Activated CD4-positive, alpha-beta T cell treated with anti-CD3 and anti-CD28 coated beads, Interleukin-2, amount 10 ng/mL, durations not matched to agents 7 days and 5 days (primary cell): Measurements from ENCODE around the gene GSS. TPM values are rescaled to one million over a fixed set of nuclear protein-coding genes. Genes with fewer than 3 reads are reported as not detected.

Experiments used
- CTCF ChIA-PET: fragments of 350-600 bp; sonication (Branson Sonifier 250); formaldehyde crosslinking; loops from one replicate; lab custom pipeline; 2021; ENCODE audit warnings: antibody characterized with exemption; lab: Charles Lee
- POLR2A ChIA-PET: fragments of 350-600 bp; sonication (Branson Sonifier 250); formaldehyde crosslinking; loops from one replicate; lab custom pipeline; 2021; ENCODE audit warnings: antibody characterized with exemption; lab: Charles Lee
- DNase-seq: peaks from one replicate; pipeline ENCODE4 v3.0.0-alpha.2; 2020
- H3K27ac Mint-ChIP-seq: one replicate; pipeline ENCODE4 v1.8.0; 2021; ENCODE audit warnings: mild to moderate bottlenecking, moderate library complexity, mixed read lengths
- H3K27me3 Mint-ChIP-seq: one replicate; pipeline ENCODE4 v1.8.0; 2021; ENCODE audit warnings: mixed read lengths
- H3K36me3 Mint-ChIP-seq: one replicate; pipeline ENCODE4 v1.8.0; 2021; ENCODE audit warnings: low read depth, mixed read lengths
- H3K4me1 Mint-ChIP-seq: one replicate; pipeline ENCODE4 v1.8.0; 2021; ENCODE audit warnings: mixed read lengths
- H3K4me3 Mint-ChIP-seq: one replicate; pipeline ENCODE4 v1.8.0; 2021; ENCODE audit warnings: mild to moderate bottlenecking, moderate library complexity, mixed read lengths
- H3K9me3 Mint-ChIP-seq: one replicate; pipeline ENCODE4 v1.8.0; 2021; ENCODE audit warnings: mixed read lengths
- total RNA-seq, 2 experiments: library from RNA; stranded (reverse); gene quantifications; one replicate each; pipeline ENCODE4 v1.2.3, GENCODE V29; 2021

The GSS gene
- total RNA-seq, 2 experiments from 2014 or later, result 48.7 to 49.1 TPM

GRCh38 chr20:34896086-34896621 lies 59.5 kb downstream of the GSS start:
- ChIA-PET POLR2A (no interaction called here), CTCF (interaction anchor here (0.6 kb wide), 1 partner anchor 1459 kb away, joined by 3 read pairs; no protein-coding TSS in a partner anchor)

GRCh38 chr20:34895465-34895864 lies 60.1 kb downstream of the GSS start:
- POLR2A ChIA-PET, result no interaction called here
- CTCF ChIA-PET, result interaction anchor here (0.5 kb wide), 1 partner anchor 10 kb away, joined by 6 read pairs; no protein-coding TSS in a partner anchor

More at GRCh38 chr20:34896086-34896621, 59.5 kb downstream of the GSS start:
- no peak for DNase-seq
- Mint-ChIP-seq H3K9me3 (peaks cover 2% of the 10 kb centered on the region), H3K27ac (no peak overlapping the region), H3K4me3 (no peak overlapping the region), H3K36me3 (peaks cover 26% of the 10 kb centered on the region), H3K27me3 (no peaks in the 10 kb centered on the region), H3K4me1 (peaks cover 25% of the 10 kb centered on the region)

GRCh38 chr20:34894723-34895122 lies 60.9 kb downstream of the GSS start:
- CTCF ChIA-PET, result interaction anchor here (1.0 kb wide), 1 partner anchor 8 kb away, joined by 3 read pairs; no protein-coding TSS in a partner anchor
- no peaks in the 10 kb centered on the region for H3K27me3 Mint-ChIP-seq
- POLR2A ChIA-PET, result no interaction called here
- peaks cover under 1% of the 10 kb centered on the region for H3K9me3 Mint-ChIP-seq
- no peak overlapping the region for H3K27ac Mint-ChIP-seq
- peaks cover 38% of the 10 kb centered on the region for H3K4me1 Mint-ChIP-seq
- H3K4me3 Mint-ChIP-seq, result no peak overlapping the region
- no peak for DNase-seq
- peaks cover 19% of the 10 kb centered on the region for H3K36me3 Mint-ChIP-seq

More at GRCh38 chr20:34895465-34895864, 60.1 kb downstream of the GSS start:
- Mint-ChIP-seq H3K36me3 (peaks cover 22% of the 10 kb centered on the region), H3K4me1 (peaks cover 32% of the 10 kb centered on the region), H3K9me3 (peaks cover 2% of the 10 kb centered on the region), H3K4me3 (no peak overlapping the region), H3K27ac (no peak overlapping the region), H3K27me3 (no peaks in the 10 kb centered on the region)
- no peak for DNase-seq

- Mint-ChIP-seq H3K4me1 (peaks cover 42% of the 10 kb centered on the region), H3K36me3 (peaks cover 19% of the 10 kb centered on the region), H3K27me3 (no peaks in the 10 kb centered on the region), H3K9me3 (no peaks in the 10 kb centered on the region), H3K4me3 (no peak overlapping the region), H3K27ac (no peak overlapping the region)
- POLR2A ChIA-PET, result no interaction called here
- CTCF ChIA-PET, result interaction anchor here (0.7 to 1.2 kb wide), 4 partner anchors 12 to 50 kb away, joined by 3 read pairs; no protein-coding TSS in a partner anchor
- DNase-seq, result no peak
These were observed 62.9 kb downstream of the GSS start for GRCh38 chr20:34892671-34893070.

- no peaks in the 10 kb centered on the region for H3K27me3 Mint-ChIP-seq
- ChIA-PET CTCF (interaction anchor here (1.1 to 1.4 kb wide), 2 partner anchors 16 to 64 kb away, joined by 4 to 5 read pairs; partner anchors contain the start of genes GSS and MYH7B), POLR2A (no interaction called here)
- H3K4me3 Mint-ChIP-seq, result no peak overlapping the region
- peak; percentile 21 for DNase-seq
- H3K27ac Mint-ChIP-seq, result peak overlapping the region; percentile 70
- no peaks in the 10 kb centered on the region for H3K9me3 Mint-ChIP-seq
- H3K36me3 Mint-ChIP-seq, result peaks cover 17% of the 10 kb centered on the region
- H3K4me1 Mint-ChIP-seq, result peaks cover 42% of the 10 kb centered on the region
These were observed 64.2 kb downstream of the GSS start for GRCh38 chr20:34891166-34892062.

- Mint-ChIP-seq H3K27me3 (no peaks in the 10 kb centered on the region), H3K4me3 (no peak overlapping the region), H3K27ac (no peak overlapping the region), H3K36me3 (peaks cover 22% of the 10 kb centered on the region), H3K4me1 (peaks cover 42% of the 10 kb centered on the region), H3K9me3 (no peaks in the 10 kb centered on the region)
- ChIA-PET CTCF (interaction anchor here (0.9 to 3.2 kb wide), 3 partner anchors 14 to 30 kb away, joined by 3 to 29 read pairs (median 4); partner anchors contain the start of genes ACSS2 and GGT7), POLR2A (interaction anchor here (0.6 kb wide), 1 partner anchor 159 kb away, joined by 7 read pairs; no protein-coding TSS in a partner anchor)
- no peak for DNase-seq
These were observed 67.1 kb downstream of the GSS start for GRCh38 chr20:34888468-34888867.

GRCh38 chr20:34887023-34887422 lies 68.6 kb downstream of the GSS start:
- H3K4me3 Mint-ChIP-seq, result no peak overlapping the region
- H3K4me1 Mint-ChIP-seq, result peaks cover 41% of the 10 kb centered on the region
- ChIA-PET POLR2A (no interaction called here), CTCF (interaction anchor here (1.1 to 3.2 kb wide), 2 partner anchors 13 to 24 kb away, joined by 3 to 29 read pairs; partner anchors contain the start of genes ACSS2 and GGT7)
- no peaks in the 10 kb centered on the region for H3K27me3 Mint-ChIP-seq
- no peak overlapping the region for H3K27ac Mint-ChIP-seq
- no peaks in the 10 kb centered on the region for H3K9me3 Mint-ChIP-seq
- H3K36me3 Mint-ChIP-seq, result peaks cover 28% of the 10 kb centered on the region
- DNase-seq, result no peak

GRCh38 chr20:34886122-34886521 lies 69.5 kb downstream of the GSS start:
- Mint-ChIP-seq H3K4me3 (no peak overlapping the region), H3K27ac (no peak overlapping the region), H3K27me3 (no peaks in the 10 kb centered on the region), H3K9me3 (no peaks in the 10 kb centered on the region), H3K4me1 (peaks cover 34% of the 10 kb centered on the region), H3K36me3 (peaks cover 28% of the 10 kb centered on the region)
- no peak for DNase-seq
- POLR2A ChIA-PET, result no interaction called here
- CTCF ChIA-PET, result no interaction called here

GRCh38 chr20:34884260-34884659 lies 71.3 kb downstream of the GSS start:
- Mint-ChIP-seq H3K4me1 (peaks cover 20% of the 10 kb centered on the region), H3K9me3 (no peaks in the 10 kb centered on the region), H3K27ac (no peak overlapping the region), H3K27me3 (no peaks in the 10 kb centered on the region), H3K36me3 (peaks cover 23% of the 10 kb centered on the region), H3K4me3 (no peak overlapping the region)
- DNase-seq, result no peak
- POLR2A ChIA-PET, result no interaction called here
- CTCF ChIA-PET, result interaction anchor here (1.0 kb wide), 1 partner anchor 10 kb away, joined by 4 read pairs; no protein-coding TSS in a partner anchor

GRCh38 chr20:34883809-34884208 lies 71.8 kb downstream of the GSS start:
- no peaks in the 10 kb centered on the region for H3K9me3 Mint-ChIP-seq
- H3K4me3 Mint-ChIP-seq, result no peak overlapping the region
- H3K36me3 Mint-ChIP-seq, result peaks cover 24% of the 10 kb centered on the region
- no peak for DNase-seq
- peaks cover 22% of the 10 kb centered on the region for H3K4me1 Mint-ChIP-seq
- ChIA-PET CTCF (interaction anchor here (1.2 kb wide), 1 partner anchor 20 kb away, joined by 3 read pairs; no protein-coding TSS in a partner anchor), POLR2A (no interaction called here)
- no peaks in the 10 kb centered on the region for H3K27me3 Mint-ChIP-seq
- no peak overlapping the region for H3K27ac Mint-ChIP-seq

GRCh38 chr20:34883087-34883688 lies 72.4 kb downstream of the GSS start:
- Mint-ChIP-seq H3K4me1 (peaks cover 22% of the 10 kb centered on the region), H3K4me3 (no peak overlapping the region), H3K27me3 (no peaks in the 10 kb centered on the region), H3K27ac (no peak overlapping the region), H3K36me3 (peaks cover 19% of the 10 kb centered on the region), H3K9me3 (no peaks in the 10 kb centered on the region)
- POLR2A ChIA-PET, result no interaction called here
- CTCF ChIA-PET, result interaction anchor here (1.2 kb wide), 1 partner anchor 21 kb away, joined by 3 read pairs; no protein-coding TSS in a partner anchor
- no peak for DNase-seq

- H3K27ac Mint-ChIP-seq, result no peak overlapping the region
- H3K4me1 Mint-ChIP-seq, result peaks cover 33% of the 10 kb centered on the region
- H3K9me3 Mint-ChIP-seq, result no peaks in the 10 kb centered on the region
- no peaks in the 10 kb centered on the region for H3K27me3 Mint-ChIP-seq
- DNase-seq, result no peak
- POLR2A ChIA-PET, result no interaction called here
- H3K4me3 Mint-ChIP-seq, result no peak overlapping the region
- peaks cover 20% of the 10 kb centered on the region for H3K36me3 Mint-ChIP-seq
- CTCF ChIA-PET, result no interaction called here
These were observed 73.9 kb downstream of the GSS start for GRCh38 chr20:34881689-34882088.
